ENCODE results near the gene MLF2. TPM values are rescaled to one million over a fixed set of nuclear protein-coding genes. Genes with fewer than 3 reads are reported as not detected.
A peak's percentile ranks its signal among the peaks of the same experiment; 100 is the strongest.

MLF2 gene
- total and polyA plus RNA-seq, 2 of the 13 experiments (the other 11 are each of a cell fraction or from before 2014, with no cell fraction given): 88.1 to 167 TPM

GRCh38 chr12:6771509-6772330, 18.8 kb upstream of the MLF2 start (continued):
- TF ChIP-seq ZMYM3 (CRISPR knock-in tag; IDR thresholded peaks at IDR 0.05) (peak; percentile 35; the same call in 1 of the 2 replicates), AKAP8 (CRISPR knock-in tag; IDR thresholded peaks at IDR 0.05) (0 out of 2 replicates have a peak, but pooled peaks have one; percentile 58)

GRCh38 chr12:6771091-6771495, 18.2 kb upstream of the MLF2 start:
- no TSS peak for BruUV-seq (replicated peaks)
- H4K20me1 ChIP-seq (ENCODE audit: insufficient read depth, low read length): 0 out of 2 replicates have a peak, but pooled peaks cover 6% of the 10 kb centered on the region
- H3K79me2 ChIP-seq (ENCODE audit: insufficient read depth, low read length): peaks cover 20% of the 10 kb centered on the region
- DNase-seq (ENCODE audit: low spot score) (no peak), ATAC-seq (no peak), FAIRE-seq (no peak)
- H3K4me3 ChIP-seq (replicated peaks in 1 of 3; ENCODE audit: insufficient read depth in 1 of 3, low read depth in 2 of 3, low read length in 3 of 3): no peak overlapping the region
- H3K4me2 ChIP-seq (ENCODE audit: low read depth, low read length): no peak overlapping the region
- ChIA-PET POLR2A (interaction anchor here (0.9 to 8.3 kb wide), 3 partner anchors 9 to 47 kb away, joined by 3 to 162 read pairs (median 4); partner anchors contain the start of genes COPS7A and MLF2), CTCF (ENCODE audit: low intra/inter-chr PET ratio, low total read pairs) (no interaction called here)
- no peaks in the 10 kb centered on the region for H3K27me3 ChIP-seq (ENCODE audit: control insufficient read depth in 1 of 2, insufficient read depth in 2 of 2, low read length in 2 of 2)
- WGBS (ENCODE audit: low lambda C conversion rate): no CpG with 5 or more reads among the region's 4 CpGs
- no peak overlapping the region for H3K9ac ChIP-seq (ENCODE audit: insufficient read depth, low read depth, low read length)
- intact Hi-C loops (cut with micrococcal nuclease; ENCODE audit: unreplicated experiment): no loop called here
- H3K9me3 ChIP-seq (ENCODE audit: low read length): no peaks in the 10 kb centered on the region
- in situ Hi-C loops (cut with HindIII; ENCODE audit: extremely low pct_ligation_motif_present, low pct_unique_long_range_greater_than_20kb): no loop called here
- H3K36me3 ChIP-seq (replicated peaks in 1 of 2; ENCODE audit: control insufficient read depth in 1 of 2, insufficient read depth in 2 of 2, low read length in 2 of 2): peaks cover 0 to 11% of the 10 kb centered on the region in 2 experiments; a peak in 1 of 5 replicates
- H3K27ac ChIP-seq (ENCODE audit: extremely low read length, insufficient read depth, low read length): no peak overlapping the region
- H3K4me1 ChIP-seq (ENCODE audit: insufficient read depth, low read length): peaks cover 70% of the 10 kb centered on the region
- no peak overlapping the region for H2AFZ ChIP-seq (ENCODE audit: low read length)
- TF ChIP-seq AGO2 (optimal IDR thresholded peaks at IDR 0.05; ENCODE audit: low read depth, low read length): peak; percentile 59
- 0 out of 2 replicates have a peak, but pooled peaks have one; percentile 22 for TF ChIP-seq NFAT5 (CRISPR knock-in tag; IDR thresholded peaks at IDR 0.05)
- TF ChIP-seq ESRRA (CRISPR knock-in tag; IDR thresholded peaks at IDR 0.05; ENCODE audit: low read depth): no peak
- TF ChIP-seq NCOA2 (CRISPR knock-in tag; IDR thresholded peaks at IDR 0.05): no peak
- no peak for TF ChIP-seq HOMEZ (CRISPR knock-in tag; IDR thresholded peaks at IDR 0.05; ENCODE audit: low read depth)
- 0 out of 2 replicates have a peak, but pooled peaks have one; percentile 62 for TF ChIP-seq HNRNPL (IDR thresholded peaks at IDR 0.05; ENCODE audit: low read depth, low read length)
- peak; percentile 39; the same call in 1 of the 2 replicates for TF ChIP-seq ZNF687 (CRISPR knock-in tag; IDR thresholded peaks at IDR 0.05)
- no peak for TF ChIP-seq ZNF256 (CRISPR knock-in tag; conservative IDR thresholded peaks at IDR 0.05)
